ENCODE data around the gene PRL. TPM values are rescaled to one million over a fixed set of nuclear protein-coding genes. Genes with fewer than 3 reads are reported as not detected.

PRL gene
- total RNA-seq, 1 experiment from 2014 or later = not detected

GRCh38 chr6:22318404-22318803, 21.6 kb upstream of the PRL start:
- Histone ChIP-seq H2AK5ac (ENCODE audit: insufficient read length, low read length) (no peak overlapping the region), H3K56ac (ENCODE audit: insufficient read length, low read depth, low read length) (no peak overlapping the region), H2BK12ac (ENCODE audit: insufficient read length, low read depth, low read length) (no peak overlapping the region), H4K5ac (ENCODE audit: insufficient read length, low read depth, low read length) (no peak overlapping the region), H3K23me2 (ENCODE audit: insufficient read length, low read depth, low read length, poor library complexity, severe bottlenecking) (no peaks in the 10 kb centered on the region), H3K79me1 (ENCODE audit: insufficient read depth, low read depth, low read length, poor library complexity, severe bottlenecking) (no peaks in the 10 kb centered on the region), H3K14ac (ENCODE audit: insufficient read depth, low read length) (no peak overlapping the region), H3K79me2 (ENCODE audit: insufficient read depth, low read length) (no peaks in the 10 kb centered on the region), H4K91ac (ENCODE audit: insufficient read length, low read depth, low read length) (no peak overlapping the region), H2BK5ac (ENCODE audit: insufficient read length, low read length) (no peak overlapping the region), H2BK15ac (ENCODE audit: low read depth, low read length) (no peak overlapping the region), H3K27ac (ENCODE audit: insufficient read length, low read depth, low read length) (no peak overlapping the region), H3K18ac (ENCODE audit: insufficient read length, low read depth, low read length) (no peak overlapping the region), H3K23ac (ENCODE audit: insufficient read length, low read depth, low read length) (no peak overlapping the region), H3K27me3 (ENCODE audit: insufficient read depth, low read length) (no peaks in the 10 kb centered on the region), H3K9me3 (ENCODE audit: control insufficient read depth, low read depth, low read length) (no peaks in the 10 kb centered on the region), H4K20me1 (ENCODE audit: control insufficient read depth, insufficient read depth, insufficient read length) (no peaks in the 10 kb centered on the region), H3K4ac (ENCODE audit: low read depth, low read length) (no peak overlapping the region), H2BK20ac (ENCODE audit: low read depth, low read length, poor library complexity, severe bottlenecking) (no peak overlapping the region), H2AFZ (ENCODE audit: low read length) (no peak overlapping the region), H3K4me1 (ENCODE audit: insufficient read depth, low read length) (no peaks in the 10 kb centered on the region), H3T11ph (ENCODE audit: low read length) (no peak overlapping the region), H4K8ac (replicated peaks; ENCODE audit: insufficient read length, low read depth, low read length) (no peak overlapping the region), H3K4me2 (ENCODE audit: insufficient read depth, insufficient read length, low read length) (no peak overlapping the region), H2BK120ac (ENCODE audit: low read depth, low read length, poor library complexity, severe bottlenecking) (no peak overlapping the region), H3K9ac (ENCODE audit: extremely low read depth, insufficient read length, low read length) (no peak overlapping the region)
- H3K36me3 Mint-ChIP-seq (ENCODE audit: insufficient read depth in 1 of 3, low read depth in 3 of 3) = peaks cover 21 to 37% (median 27%) of the 10 kb centered on the region in 3 experiments
- no peak overlapping the region for H3K4me3 Mint-ChIP-seq
- H3K9me3 Mint-ChIP-seq = peaks cover 30 to 36% of the 10 kb centered on the region in 2 experiments
- TF ChIP-seq CTCF (conservative IDR thresholded peaks at IDR 0.05) = no peak
- no CpG with 5 or more reads among the region's 22 CpGs for WGBS (ENCODE audit: extremely low coverage, insufficient read length, low lambda C conversion rate)
- no peak overlapping the region for H3K27ac Mint-ChIP-seq
- no peak for DNase-seq
- H3K4me1 Mint-ChIP-seq = peaks cover 6 to 11% of the 10 kb centered on the region in 2 experiments
- H3K27me3 Mint-ChIP-seq (ENCODE audit: low read depth) = no peaks in the 10 kb centered on the region

Measured in H9 (cell line).